ENCODE measurements around the gene KRTAP4-1. TPM values are rescaled to one million over a fixed set of nuclear protein-coding genes. Genes with fewer than 3 reads are reported as not detected.

KRTAP4-1 gene
- total and polyA plus RNA-seq, 2 donors (not counting 1 experiment from before 2014, with no cell fraction given): not detected

GRCh38 chr17:41211845-41212466, 27.2 kb upstream of the KRTAP4-1 start:
- DNase-seq: no peak
- H3K27me3 ChIP-seq (replicated peaks in 1 of 4; ENCODE audit: control extremely low read depth in 1 of 4, control insufficient read depth in 3 of 4, insufficient read depth in 4 of 4, low read length in 3 of 4): peaks cover 0 to 14% (median 0%) of the 10 kb centered on the region in 4 experiments
- intact Hi-C loops (cut with micrococcal nuclease): no loop called here
- no peaks in the 10 kb centered on the region for H3K36me3 ChIP-seq (replicated peaks in 1 of 2; ENCODE audit: control extremely low read depth in 1 of 2, control insufficient read depth in 1 of 2, extremely low read depth in 1 of 2, insufficient read depth in 2 of 2, low read length in 1 of 2)
- H3K79me2 ChIP-seq (ENCODE audit: control insufficient read depth, insufficient read depth, low read length): no peaks in the 10 kb centered on the region
- no peak overlapping the region for H2AFZ ChIP-seq (ENCODE audit: insufficient read depth, low read depth, low read length, poor library complexity, severe bottlenecking)
- ChIA-PET POLR2A (no interaction called here), CTCF (interaction anchor here (1.3 kb wide), 1 partner anchor 110 kb away, joined by 4 read pairs; no protein-coding TSS in a partner anchor)
- H3K4me3 Mint-ChIP-seq: no peak overlapping the region
- ATAC-seq (ENCODE audit: low read depth): no peak
- H3K27ac Mint-ChIP-seq: no peak overlapping the region
- H3K9ac ChIP-seq (ENCODE audit: low read length): no peak overlapping the region
- WGBS (ENCODE audit: insufficient coverage): 63% methylated on average over 1 of the region's 1 CpG
- peaks cover 0 to 4% of the 10 kb centered on the region in 2 donors for H3K4me1 ChIP-seq (ENCODE audit: control insufficient read depth in 2 of 2, insufficient read depth in 2 of 2, low read length in 2 of 2)
- H3K9me3 Mint-ChIP-seq (ENCODE audit: insufficient read depth): no peaks in the 10 kb centered on the region
- peaks cover 59% of the 10 kb centered on the region for H3K27me3 Mint-ChIP-seq
- TF ChIP-seq EZH2 (IDR thresholded peaks at IDR 0.05; ENCODE audit: borderline replicate concordance, insufficient read depth, low read depth, low read length, poor library complexity, severe bottlenecking) (no peak), CTCF (IDR thresholded peaks at IDR 0.05) (no peak)
- H3K9me3 ChIP-seq (ENCODE audit: control extremely low read depth in 1 of 3, control insufficient read depth in 2 of 3, insufficient read depth in 1 of 3, low read length in 2 of 3): peaks cover 0 to 1% (median 0%) of the 10 kb centered on the region in 3 donors
- no peak overlapping the region for H3K4me2 ChIP-seq (replicated peaks; ENCODE audit: low read depth, low read length, poor library complexity, severe bottlenecking)
- H4K20me1 ChIP-seq (ENCODE audit: control insufficient read depth, insufficient read depth, low read length, poor library complexity, severe bottlenecking): no peaks in the 10 kb centered on the region
- peaks cover 4% of the 10 kb centered on the region for H3K4me1 Mint-ChIP-seq
- no peak overlapping the region for H3K4me3 ChIP-seq (ENCODE audit: control extremely low read depth in 1 of 5, extremely low read depth in 1 of 5, insufficient read depth in 1 of 5, low read depth in 2 of 5, low read length in 4 of 5)
- H3K27ac ChIP-seq (ENCODE audit: low read length in 2 of 2): no peak overlapping the region

- H3K9ac ChIP-seq (ENCODE audit: low read length): no peak overlapping the region
- no peak for TF ChIP-seq EZH2 (IDR thresholded peaks at IDR 0.05; ENCODE audit: borderline replicate concordance, insufficient read depth, low read depth, low read length, poor library complexity, severe bottlenecking)
- TF ChIP-seq CTCF (IDR thresholded peaks at IDR 0.05): no peak
- no peaks in the 10 kb centered on the region for H3K4me1 Mint-ChIP-seq
These were observed 14.8 kb upstream of the KRTAP4-1 start for GRCh38 chr17:41199421-41200078.

More at GRCh38 chr17:41199421-41200078, 14.8 kb upstream of the KRTAP4-1 start:
- no peak overlapping the region for H2AFZ ChIP-seq (ENCODE audit: insufficient read depth, low read depth, low read length, poor library complexity, severe bottlenecking)
- H3K27me3 ChIP-seq (replicated peaks in 1 of 4; ENCODE audit: control extremely low read depth in 1 of 4, control insufficient read depth in 3 of 4, insufficient read depth in 4 of 4, low read length in 3 of 4): no peaks in the 10 kb centered on the region
- H3K4me1 ChIP-seq (ENCODE audit: control insufficient read depth in 2 of 2, insufficient read depth in 2 of 2, low read length in 2 of 2): no peaks in the 10 kb centered on the region
- H3K4me3 ChIP-seq (ENCODE audit: control extremely low read depth in 1 of 5, extremely low read depth in 1 of 5, insufficient read depth in 1 of 5, low read depth in 2 of 5, low read length in 4 of 5): no peak overlapping the region
- ChIA-PET POLR2A (no interaction called here), CTCF (no interaction called here)
- no peaks in the 10 kb centered on the region for H3K9me3 ChIP-seq (ENCODE audit: control extremely low read depth in 1 of 3, control insufficient read depth in 2 of 3, insufficient read depth in 1 of 3, low read length in 2 of 3)
- no peak overlapping the region for H3K27ac ChIP-seq (ENCODE audit: low read length in 2 of 2)
- no peaks in the 10 kb centered on the region for H4K20me1 ChIP-seq (ENCODE audit: control insufficient read depth, insufficient read depth, low read length, poor library complexity, severe bottlenecking)
- 100% methylated on average over 2 of the region's 5 CpGs for WGBS (ENCODE audit: insufficient coverage)
- Mint-ChIP-seq H3K4me3 (no peak overlapping the region), H3K27ac (no peak overlapping the region), H3K27me3 (peaks cover 12% of the 10 kb centered on the region), H3K9me3 (ENCODE audit: insufficient read depth) (peaks cover 5% of the 10 kb centered on the region)
- intact Hi-C loops (cut with micrococcal nuclease): loop anchor here (10.0 kb wide), 1 partner anchor 235 kb away; the partner anchor contains the start of gene KRT39
- H3K79me2 ChIP-seq (ENCODE audit: control insufficient read depth, insufficient read depth, low read length): no peaks in the 10 kb centered on the region
- no peak for DNase-seq
- ATAC-seq (ENCODE audit: low read depth): no peak
- no peak overlapping the region for H3K4me2 ChIP-seq (replicated peaks; ENCODE audit: low read depth, low read length, poor library complexity, severe bottlenecking)
- no peaks in the 10 kb centered on the region for H3K36me3 ChIP-seq (replicated peaks in 1 of 2; ENCODE audit: control extremely low read depth in 1 of 2, control insufficient read depth in 1 of 2, extremely low read depth in 1 of 2, insufficient read depth in 2 of 2, low read length in 1 of 2)

Data from B cell (primary cell).